ENCODE measurements around the gene MRPS27.

MRPS27 gene

DNA sequence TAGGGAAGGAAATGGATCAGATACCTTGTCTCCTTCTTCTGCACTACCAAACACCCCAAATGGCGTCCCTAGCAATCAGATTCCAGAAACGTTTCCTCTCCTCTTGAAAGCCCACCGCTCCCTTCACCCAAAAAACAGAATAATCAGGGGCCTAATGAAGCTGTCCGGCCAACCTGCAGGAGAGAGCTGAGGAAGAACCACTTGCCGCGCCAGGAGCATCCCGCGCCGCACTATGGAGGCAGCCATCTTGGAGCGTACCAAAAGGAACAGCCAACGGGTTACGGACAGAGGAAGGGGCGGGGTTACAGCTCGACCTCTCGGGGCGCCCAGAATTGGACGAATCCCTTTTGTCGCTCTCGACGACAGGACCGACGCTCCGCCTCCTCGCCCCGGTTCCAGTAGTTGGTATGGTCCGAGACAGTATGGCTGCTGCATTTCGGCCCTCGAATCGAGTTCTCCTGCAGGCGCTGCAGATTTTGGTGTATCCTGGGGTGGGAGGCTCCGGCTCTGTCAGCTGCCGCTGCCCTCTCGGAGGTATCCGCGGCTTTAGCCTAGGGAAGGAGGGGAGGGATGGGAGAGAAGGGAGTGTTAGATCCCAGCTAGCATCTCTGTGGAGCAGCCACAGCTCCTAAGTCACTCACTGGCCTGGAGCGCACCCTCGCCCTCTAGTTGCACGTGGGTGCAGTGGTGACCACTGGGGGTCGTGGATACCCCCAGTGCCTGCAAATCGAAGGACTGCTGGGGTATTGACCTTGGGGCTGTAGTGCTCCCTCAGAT is at the start of gene MRPS27, which contains the start of gene PTCD2:
TSS of gene MRPS27 (minus strand) at position 265 of the 777 bp plus-strand sequence. CDS start at position 246, 19 bp downstream.
TSS of gene PTCD2 (plus strand) at position 398 of the 777 bp plus-strand sequence. CDS start at position 408, 10 bp downstream.
- DNase-seq, result peak; percentile 93 to 95

DNA sequence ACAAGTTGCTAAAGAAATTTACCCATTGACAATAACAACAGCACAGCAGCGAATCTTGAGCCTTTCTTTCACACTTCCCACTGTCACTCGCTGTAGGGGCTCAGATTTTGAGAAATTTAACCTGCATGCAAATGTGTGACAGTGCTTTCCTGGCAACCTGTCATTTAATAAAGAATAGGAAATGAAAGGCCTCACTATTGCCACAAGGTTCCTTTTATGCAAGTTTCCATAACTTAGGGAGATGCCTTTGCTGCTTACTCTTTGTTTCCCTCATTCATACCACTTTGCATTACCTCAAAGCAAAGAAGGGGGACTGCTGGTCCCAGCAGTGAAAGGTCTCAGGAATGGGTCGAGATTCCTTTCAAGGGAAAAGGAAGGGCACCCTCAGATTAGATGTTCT is 49.7 kb upstream of the MRPS27 start:
- DNase-seq, result no peak

DNA sequence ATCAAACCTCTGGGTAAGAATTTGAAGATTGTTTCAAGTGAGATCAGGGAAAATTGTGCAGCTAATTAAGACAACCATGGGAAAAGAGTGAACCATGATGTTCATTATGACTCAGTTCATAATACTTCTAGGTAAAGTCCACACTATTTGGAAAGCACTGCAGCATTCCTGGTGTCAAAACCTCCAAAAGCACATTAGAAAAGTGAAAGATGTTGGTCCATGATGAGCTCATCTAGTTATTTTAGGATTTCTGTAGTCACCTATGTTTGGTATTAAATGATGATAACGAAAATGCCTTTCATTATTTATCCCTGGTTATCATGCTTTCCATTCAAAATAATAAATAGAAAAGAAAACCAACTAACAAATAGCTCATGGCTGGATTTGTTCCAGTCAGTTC is 49.3 kb upstream of the MRPS27 start:
- DNase-seq, result no peak

DNA sequence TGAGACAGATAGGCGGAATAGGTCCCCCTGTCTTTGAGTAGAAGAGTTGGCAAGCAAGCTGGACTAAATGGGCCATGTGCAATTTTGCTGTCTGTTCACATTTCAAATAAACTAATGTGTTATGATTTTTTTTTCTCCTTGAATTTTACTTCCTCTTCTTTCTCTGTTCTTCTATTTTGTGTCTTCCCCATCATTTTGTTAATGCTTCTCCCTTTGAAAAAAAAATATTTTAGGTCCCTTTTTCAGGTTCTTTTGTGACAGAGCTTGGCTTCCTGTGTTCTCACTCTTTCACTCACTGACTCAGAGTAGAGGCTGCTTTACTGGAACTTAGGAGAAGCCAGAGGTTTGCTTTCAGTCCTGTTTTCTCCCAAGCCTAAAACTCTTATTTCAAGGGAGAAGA is 48.2 kb upstream of the MRPS27 start:
- DNase-seq, result no peak

DNA sequence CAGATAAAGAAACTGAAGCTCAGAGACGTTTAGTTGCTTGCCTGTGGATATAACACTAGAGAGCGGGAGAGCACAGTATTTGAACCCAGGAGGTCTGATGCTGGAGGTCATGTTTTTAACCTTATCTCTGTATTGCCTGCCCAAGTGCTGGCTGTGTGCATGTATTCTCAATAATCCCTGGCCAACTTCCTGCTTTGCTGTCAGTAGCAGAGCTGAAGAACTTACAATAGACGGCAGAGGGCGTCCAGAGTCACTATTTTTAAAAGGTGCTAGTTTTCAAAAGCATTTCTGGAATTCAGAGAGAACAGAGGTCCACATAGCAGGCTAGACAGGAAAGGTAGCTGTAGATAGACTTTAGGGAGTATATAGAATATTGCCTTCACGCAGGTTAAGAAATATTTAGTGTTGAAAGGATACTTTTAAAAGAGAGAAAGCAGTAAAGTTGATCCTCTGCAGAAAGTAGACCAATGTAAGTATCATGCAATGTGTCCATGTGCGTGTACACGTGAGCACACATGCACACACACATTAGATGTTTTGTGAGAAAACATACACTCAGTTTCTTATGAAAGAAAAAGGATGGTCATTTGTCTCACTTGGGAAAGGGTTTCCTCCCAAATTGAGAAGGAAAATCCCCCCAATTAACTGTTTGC is 46.4 kb upstream of the MRPS27 start:
- DNase-seq, result peak; percentile 24 to 29

DNA sequence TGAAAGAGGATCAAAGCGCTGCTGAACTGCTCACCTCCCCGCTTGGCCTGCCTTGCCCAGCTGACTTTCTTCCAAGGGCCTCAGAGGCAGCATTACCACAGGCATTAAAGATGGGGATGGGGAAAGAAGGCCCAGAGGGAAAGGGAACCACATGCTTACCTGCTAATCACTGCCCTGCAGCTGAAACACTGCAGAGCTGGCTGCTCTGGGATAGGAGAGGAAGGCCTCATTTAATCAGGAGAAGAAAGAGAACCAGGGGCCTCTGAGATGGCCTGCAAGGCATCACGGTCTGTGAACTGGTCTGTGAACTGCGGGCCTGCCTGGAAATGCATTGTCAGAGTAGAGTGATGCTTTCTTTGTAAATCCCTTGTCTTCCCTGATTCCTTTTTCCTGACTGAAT is 44.9 kb upstream of the MRPS27 start:
- no peak for DNase-seq

DNA sequence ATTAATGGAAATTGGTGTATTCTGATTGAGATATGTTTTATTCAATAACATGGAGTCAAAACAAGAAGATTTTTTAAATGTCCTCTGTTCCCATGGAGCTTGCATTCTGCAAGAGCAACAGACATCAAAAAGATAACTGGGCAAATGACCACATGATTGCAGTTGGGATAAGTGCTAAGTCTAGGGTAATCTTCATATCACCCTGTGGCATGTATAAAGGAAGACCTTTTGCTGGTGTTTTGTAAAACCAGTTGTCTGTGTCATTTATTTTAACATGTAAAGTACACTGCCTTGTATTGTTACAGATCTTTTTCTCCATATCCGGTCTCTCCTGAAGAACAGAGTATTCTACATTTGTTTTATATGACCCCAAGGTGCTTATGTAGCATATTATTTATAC is 44.1 kb upstream of the MRPS27 start:
- no peak for DNase-seq

DNA sequence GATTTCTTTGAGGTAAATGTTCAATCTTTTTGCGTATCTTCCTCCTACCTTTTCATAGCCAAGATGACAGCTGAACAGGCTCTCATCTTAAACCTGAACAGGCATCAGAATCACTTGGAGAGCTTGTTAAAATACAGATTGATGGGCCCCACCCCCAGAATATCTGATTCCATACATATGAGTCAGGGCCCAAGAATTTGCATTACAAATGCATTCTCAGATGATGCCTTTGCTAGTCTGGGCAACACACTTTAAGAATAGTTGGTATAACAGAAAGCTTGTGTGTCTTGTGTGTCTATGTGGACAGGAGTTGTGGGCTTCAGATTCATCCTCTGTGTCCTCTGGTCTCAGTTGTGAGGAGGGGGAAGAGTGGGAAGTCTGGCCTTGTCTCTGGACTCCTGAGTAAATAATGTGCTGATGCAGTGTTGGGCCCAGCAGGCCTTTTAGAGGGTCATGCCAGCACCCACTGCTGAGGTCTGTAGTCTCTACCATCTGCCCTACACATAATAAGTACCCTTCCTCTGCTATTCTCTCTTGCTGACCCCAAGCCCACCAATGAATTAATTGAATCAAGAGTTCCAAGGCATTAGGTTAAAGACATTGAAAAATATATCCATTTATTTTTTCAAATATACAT is 43.2 kb upstream of the MRPS27 start:
- DNase-seq, result no peak

DNA sequence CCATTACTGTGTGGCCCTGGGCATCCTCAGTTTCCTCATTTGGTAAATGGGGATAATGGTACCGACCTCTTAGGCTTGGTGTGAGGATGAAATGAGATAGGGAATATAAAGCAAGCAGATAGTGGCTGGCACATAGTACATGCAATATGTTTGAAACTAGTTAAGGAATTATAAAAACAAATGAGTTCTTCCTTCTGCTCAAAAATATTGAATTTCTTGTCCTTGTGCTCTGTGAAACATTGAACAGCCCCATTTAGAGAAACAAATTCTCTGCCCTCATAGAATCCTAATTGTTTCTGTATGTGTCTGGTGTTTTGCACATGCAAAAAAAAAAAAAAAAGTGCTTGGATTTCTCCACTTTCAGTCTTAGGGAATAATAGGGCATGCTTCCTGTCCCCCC is 39.8 kb upstream of the MRPS27 start:
- DNase-seq, result no peak

DNA sequence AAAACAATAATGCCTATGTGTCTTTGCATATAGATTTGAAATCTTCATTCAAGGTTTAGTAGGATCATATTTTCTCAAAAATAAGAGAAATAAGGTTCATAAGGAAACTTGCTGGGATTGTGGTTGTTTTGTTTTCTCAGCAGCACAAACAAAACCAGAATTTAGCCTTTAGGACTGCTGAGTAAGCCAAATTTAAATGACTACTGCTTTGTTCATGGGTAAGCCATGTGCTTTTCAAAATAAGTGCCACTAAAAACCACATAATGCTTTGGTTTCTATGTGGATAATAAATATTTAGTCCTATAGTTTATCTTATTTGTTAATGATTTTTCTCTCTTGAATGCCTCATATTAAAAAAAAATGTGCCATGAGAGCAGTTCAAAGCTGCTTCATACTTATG is 38.9 kb upstream of the MRPS27 start:
- DNase-seq, result no peak

DNA sequence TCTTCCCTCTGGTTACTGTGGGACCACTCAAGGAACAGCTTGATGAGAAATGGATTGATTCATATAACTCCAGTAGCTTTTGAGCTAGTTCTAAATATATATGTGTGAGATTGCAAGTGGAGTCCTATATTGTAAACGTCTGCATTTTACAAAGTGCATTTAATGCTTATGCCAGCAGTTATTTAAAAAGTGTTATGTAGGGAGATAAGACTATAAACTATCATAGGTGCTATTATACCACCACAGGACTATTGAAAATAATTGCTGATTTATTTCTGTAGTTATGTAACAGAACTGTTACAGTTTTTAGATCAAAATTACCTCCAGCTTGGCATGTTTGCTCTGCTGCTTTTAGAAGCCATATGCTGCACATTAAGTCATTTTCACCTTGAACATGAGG is 36.3 kb upstream of the MRPS27 start:
- no peak for DNase-seq

DNA sequence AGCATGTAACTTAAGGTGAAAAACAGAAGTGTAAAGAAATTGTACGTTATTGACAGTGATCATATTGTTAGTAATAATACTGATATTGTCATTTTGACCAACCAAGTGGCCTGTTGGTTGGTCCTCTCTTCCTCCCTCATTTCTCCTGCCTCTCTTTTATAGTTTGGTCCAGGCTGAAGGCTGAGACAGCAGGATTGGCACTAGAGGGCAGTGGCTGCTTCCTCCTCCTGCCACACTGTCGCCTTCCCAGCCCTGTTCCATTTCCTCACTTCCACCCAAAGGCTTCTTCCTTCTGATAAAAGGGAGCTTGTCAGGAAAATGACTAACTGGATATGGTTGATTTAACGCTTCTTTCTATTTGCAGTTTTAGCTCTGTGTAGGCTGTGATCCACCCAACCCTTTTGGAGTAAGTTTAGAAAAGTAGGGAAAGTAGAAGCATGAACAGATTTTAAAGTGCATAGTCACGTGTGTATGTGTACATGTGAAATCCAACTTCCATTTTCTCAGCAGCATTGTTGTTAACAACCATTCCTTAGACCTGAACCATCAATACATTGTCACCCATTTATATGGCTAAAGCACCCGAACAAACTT is 35.8 kb upstream of the MRPS27 start:
- DNase-seq, result no peak

DNA sequence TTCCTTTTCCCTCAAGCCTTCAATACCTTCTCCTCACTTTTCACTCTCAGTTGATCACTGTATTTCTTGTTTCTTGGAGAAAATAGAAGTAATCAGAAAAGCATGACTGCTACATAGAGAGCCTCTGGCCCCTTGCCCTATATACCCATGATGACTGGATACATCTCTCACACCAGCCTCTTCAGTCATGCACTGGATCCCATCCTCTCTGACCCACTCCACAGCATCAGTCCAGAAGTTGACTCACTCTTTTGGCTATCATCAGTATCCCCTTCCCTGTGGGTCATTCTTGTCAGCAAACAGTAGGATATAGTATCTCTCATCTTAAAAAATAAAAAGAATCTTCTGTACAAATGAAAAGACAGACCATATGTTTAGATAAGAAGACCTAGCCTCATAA is 33.0 kb upstream of the MRPS27 start:
- DNase-seq, result no peak

DNA sequence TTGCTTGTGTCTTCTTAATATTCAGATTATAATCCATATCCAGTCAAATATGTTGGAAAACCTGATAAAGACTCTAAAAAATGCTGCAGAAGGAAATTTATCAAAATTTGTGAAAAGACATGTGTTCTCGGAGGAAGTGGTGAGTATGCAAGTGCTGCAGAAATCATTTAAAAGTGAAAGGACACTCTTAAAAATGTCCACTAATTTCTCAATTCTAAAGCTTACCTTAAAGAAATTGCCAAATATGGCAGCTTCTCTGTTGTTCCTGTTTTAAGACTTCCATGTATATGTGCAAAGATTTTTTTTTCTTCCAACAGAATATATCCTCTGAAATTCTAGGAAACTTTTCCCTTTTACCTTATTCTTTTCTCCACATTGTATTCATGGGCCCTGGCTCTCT is 32.6 kb upstream of the MRPS27 start:
- DNase-seq, result no peak

DNA sequence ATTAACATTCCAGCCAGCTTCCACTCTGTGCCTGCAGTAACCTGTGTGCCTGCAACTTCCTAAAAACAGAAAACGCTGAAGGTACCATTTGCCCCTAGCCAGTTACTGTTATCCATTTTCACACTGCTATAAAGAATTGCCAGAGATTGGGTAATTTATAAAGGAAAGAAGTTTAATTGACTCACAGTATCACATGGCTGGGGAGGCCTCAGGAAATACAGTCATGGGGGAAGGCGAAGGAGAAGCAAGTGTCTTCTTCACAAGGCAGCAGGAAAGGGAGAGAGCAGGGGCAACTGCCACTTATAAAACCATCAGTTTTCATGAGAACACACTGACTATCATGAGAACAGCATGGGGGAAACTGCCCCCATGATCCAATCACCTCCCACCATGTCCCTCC is 31.3 kb upstream of the MRPS27 start:
- DNase-seq, result no peak

DNA sequence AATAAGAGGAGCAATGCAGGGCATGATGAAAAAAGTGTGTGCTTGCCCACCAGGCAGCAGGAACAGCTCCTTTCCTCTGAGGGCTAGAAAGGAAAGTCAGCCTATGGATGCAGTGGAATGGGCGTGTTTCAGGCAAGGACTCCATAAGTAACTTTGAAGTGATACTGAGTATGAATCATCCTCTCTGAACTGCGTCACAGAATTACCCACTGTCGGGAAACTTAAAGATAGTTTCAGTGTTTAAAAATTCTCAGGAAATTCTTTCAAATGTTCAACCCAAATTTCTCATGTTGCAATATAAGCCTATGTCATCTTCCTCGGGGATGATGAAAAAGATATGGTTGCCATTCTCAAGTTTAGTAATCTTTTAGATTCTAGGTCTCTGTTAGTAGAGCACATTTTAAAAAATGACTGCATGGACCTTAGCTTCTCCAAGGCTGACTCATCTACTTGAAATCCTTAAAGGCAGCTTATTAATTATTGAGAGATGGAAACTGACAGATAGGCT is 27.8 kb upstream of the MRPS27 start:
- DNase-seq, result no peak

DNA sequence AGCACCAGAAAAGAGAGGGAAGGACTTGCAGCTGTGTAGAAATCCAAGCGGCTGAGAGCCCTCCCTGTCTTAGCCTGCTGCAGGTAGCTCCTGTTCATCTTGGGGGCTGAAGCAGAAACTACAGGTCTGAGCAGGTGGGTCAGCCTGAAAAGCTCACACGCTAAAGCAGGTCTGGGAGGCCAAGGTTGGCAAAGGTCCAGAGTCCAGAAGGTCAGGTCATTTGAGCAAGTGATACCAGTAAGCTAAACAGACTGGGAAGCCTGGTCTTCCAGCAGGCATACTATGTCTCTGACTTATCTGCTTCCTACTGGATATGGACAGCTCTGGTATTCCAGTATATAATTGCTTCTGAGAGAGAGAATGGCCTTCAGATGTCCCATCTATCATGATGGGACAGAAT is 26.4 kb upstream of the MRPS27 start:
- DNase-seq, result no peak

DNA sequence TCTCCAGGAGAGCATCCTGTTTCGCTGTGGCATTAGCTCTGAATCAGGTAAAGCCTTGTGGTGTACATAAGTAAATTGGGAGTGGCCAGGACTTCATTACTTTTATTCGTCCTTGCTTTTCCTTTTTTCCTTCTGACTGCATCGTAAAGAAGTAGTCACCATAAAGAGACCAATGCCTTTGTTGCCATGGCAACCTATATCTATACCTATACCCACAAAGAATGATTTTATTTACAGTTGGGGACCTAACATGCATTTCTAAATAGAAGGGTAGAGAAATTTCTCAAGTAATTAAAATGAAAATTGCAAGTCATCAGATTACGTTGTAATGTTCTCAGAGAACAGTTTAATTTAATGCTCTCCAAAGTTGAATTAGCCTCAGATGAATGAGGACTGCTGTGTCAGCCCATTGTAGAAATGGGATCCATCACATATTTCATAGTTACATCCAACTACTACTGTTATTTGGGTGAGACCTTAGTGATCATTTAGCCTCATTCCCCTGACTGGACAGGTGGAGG is 18.7 kb upstream of the MRPS27 start:
- no peak for DNase-seq

DNA sequence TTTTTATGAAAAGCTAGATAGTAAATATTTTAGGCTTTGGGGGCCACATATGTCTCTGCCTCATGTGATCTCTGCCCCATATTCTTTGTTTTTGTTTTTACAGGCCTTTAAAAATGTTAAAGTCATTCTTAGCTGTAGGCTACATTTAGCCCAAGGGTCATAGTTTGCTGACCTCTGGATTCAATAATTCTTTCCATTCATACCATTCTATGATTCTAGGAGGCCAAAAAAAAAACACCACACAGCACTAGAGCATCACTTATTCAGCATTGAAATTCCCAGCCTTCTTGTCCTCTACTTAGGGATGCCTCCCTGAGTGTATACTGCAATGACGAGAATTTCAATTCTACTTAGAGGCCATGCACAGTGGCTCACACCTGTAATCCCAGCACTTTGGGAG is 17.1 kb upstream of the MRPS27 start:
- no peak for DNase-seq

DNA sequence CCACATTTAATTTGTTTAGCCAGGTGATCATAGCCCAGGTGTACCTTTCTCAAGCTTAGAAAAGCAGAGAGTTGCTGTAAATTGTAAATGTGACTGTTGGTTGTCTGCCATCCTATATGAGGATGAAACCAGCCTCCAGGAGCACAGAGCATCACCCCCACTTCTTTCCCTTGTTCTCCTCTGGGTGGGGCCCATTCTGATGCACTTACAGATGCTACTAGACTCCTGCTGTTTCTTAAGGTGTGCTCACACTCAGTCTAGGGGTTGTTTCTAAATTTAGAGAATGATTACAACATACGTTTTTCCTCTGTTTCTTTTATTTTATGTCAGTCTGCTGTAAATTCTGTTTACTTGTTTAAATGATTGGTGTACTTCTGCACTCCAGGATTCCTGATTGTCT is 10.7 kb upstream of the MRPS27 start:
- DNase-seq, result no peak

DNA sequence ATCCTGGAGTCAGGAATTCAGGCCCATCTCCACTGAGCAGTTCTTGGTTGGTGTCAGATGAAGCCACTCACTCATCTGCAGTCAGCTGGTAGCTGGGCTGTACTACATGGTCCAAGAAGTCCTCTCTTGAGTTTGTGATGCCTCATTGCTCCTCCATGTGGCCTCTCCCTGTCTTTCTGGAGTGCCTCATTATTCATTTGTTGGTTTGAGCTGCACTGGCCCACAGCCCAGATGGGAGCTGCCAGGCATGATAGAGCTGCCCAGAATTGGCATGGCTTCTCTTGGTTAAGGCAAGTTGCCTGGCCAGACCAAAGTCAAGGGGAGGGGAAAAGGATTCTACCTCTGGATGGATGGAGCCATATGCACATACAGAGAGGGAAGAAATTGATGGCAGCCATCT is 8.1 kb upstream of the MRPS27 start:
- DNase-seq, result no peak

DNA sequence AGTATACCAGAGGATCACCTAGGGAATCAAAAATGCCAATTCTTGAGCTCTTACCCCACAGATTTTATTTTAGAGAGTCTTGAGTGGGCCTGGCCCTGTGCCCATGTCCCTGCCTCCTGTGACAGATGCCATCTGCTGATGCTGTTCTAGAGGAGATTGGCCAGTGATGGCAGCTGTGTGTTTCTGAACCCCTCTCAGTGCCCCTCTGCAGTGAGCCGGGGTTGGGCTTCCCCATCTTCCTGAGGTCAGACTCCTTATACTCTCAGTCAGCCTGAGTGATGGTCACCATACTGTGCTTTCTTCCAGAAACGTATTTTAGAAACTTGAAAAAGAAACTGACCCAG is 6.2 kb upstream of the MRPS27 start:
- no peak for DNase-seq

DNA sequence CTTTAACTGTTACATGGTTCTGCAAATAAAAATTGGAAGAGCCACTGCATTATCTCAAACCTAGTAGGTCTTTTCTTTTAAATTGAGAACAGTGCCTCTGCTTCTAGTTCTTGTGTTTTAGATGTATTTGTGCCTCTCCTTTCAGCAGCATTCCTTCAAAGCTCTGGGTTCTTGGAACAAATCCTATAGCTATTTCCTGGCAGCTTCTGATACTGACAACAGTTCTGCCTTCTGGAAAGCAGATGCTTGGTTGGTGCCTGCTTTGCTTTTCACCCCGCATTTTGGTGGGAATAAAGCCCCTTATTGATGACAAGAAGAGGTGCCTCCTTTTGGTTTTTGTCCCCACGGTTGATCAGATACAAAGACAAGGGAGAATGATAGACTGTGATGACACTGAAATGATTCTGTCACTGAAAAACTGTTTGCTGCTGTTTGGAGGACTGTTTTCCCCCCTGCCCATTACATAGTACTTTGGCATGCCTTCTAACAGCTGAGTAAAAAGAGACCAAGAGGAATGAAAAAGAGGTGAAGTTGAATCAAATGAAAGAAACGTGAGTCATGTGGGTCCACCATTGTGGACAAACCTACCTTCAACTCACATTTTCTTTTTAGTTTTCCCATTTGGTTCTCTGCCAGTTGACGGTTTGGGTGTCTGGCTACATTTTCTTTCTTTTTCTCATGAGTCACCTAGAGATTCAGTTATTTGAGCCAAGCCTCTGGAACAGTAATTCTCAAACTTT is 5.7 kb upstream of the MRPS27 start:
- DNase-seq, result no peak

Data from stimulated activated CD4-positive, alpha-beta T cell treated with anti-CD3 and anti-CD28 coated beads, Interleukin-2, amount 100 ng/mL, for 24 hours (primary cell).